Gastroesophageal sphincter (tissue), 3 donors: ENCODE measurements around the gene CSRNP3.

Experiments
- EP300 ChIP-seq: sonication (generic); formaldehyde crosslinking; IDR thresholded peaks from one replicate; pipeline ENCODE4 v1.6.1; 2017; ENCODE audit warnings: antibody characterized with exemption, mild to moderate bottlenecking
- POLR2A ChIP-seq, 2 donors: fragments of 450-650 bp; IDR thresholded peaks; one replicate each; pipeline ENCODE4 v1.6.1; 2017; ENCODE audit warnings: antibody characterized with exemption in 2 of 2, mild to moderate bottlenecking in 2 of 2, moderate library complexity in 1 of 2
- POLR2AphosphoS5 ChIP-seq: sonication (generic); formaldehyde crosslinking; IDR thresholded peaks from one replicate; pipeline ENCODE4 v1.6.1; 2017; ENCODE audit warnings: antibody characterized with exemption
- TF ChIP-seq, protein P1 (sequence below), 4 experiments: fragments of 200-600 bp in 2 of 4; fragments of 450-650 bp in 2 of 4; sonication (generic) in 1 of 4; IDR thresholded peaks; one replicate each; pipeline ENCODE4 v1.5.1; 2017 to 2019; ENCODE audit warnings: antibody characterized with exemption in 4 of 4, mild to moderate bottlenecking in 2 of 4, moderate library complexity in 2 of 4

DNA sequence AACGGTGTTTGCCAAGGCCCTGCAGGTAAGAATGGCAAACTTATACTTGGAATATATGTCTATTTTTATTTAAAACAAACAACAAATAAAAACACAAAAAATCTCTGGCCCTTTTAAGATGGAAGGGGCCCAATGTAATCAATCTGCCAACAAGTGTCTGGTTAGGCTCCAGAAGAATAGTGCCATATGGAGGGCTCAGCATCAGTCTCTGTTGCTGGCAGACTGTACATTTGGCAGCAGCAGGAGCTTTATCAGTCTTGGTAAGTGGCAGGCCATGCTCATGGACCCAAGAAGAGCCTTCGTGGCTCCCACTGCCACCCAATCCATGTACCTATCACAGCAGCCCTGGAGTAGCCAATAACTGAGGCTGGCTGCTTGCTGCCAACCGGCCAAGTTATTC is 223.4 kb downstream of the CSRNP3 start:
- TF ChIP-seq, protein P1, sequence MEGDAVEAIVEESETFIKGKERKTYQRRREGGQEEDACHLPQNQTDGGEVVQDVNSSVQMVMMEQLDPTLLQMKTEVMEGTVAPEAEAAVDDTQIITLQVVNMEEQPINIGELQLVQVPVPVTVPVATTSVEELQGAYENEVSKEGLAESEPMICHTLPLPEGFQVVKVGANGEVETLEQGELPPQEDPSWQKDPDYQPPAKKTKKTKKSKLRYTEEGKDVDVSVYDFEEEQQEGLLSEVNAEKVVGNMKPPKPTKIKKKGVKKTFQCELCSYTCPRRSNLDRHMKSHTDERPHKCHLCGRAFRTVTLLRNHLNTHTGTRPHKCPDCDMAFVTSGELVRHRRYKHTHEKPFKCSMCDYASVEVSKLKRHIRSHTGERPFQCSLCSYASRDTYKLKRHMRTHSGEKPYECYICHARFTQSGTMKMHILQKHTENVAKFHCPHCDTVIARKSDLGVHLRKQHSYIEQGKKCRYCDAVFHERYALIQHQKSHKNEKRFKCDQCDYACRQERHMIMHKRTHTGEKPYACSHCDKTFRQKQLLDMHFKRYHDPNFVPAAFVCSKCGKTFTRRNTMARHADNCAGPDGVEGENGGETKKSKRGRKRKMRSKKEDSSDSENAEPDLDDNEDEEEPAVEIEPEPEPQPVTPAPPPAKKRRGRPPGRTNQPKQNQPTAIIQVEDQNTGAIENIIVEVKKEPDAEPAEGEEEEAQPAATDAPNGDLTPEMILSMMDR (IDR thresholded peaks at IDR 0.05): no peak
- TF ChIP-seq POLR2A (IDR thresholded peaks at IDR 0.05) (no peak), POLR2AphosphoS5 (no peak), EP300 (no peak)
